ENCODE results near the gene CFAP141.

The CFAP141 gene

DNA sequence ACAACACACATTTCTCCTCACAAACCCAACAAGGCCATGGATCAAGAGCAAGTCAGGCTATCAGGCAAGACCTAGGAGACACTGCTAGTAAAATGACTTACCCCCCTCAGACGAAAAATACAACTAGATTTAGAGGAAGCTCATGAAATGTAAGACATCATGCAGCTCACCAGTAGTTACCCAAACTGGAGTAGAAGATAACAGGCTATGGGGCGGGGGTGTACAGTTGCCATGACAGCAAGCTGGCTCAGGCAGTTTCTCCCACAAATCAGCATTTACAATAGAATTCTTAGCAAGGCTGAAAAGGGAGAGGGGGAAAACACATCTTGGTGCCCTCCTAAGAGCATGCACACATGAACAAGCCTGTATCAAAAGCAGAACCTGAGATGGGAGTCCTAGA, 28.1 kb downstream of the CFAP141 start:
- Histone ChIP-seq H3K4me1 (peaks cover 5% of the 10 kb centered on the region), H3K36me3 (ENCODE audit: control insufficient read depth, insufficient read depth, low read length) (no peaks in the 10 kb centered on the region), H3K4me2 (ENCODE audit: low read length) (no peak overlapping the region), H3K9ac (no peak overlapping the region), H2AFZ (no peak overlapping the region), H3K9me3 (ENCODE audit: control insufficient read depth, low read length) (no peaks in the 10 kb centered on the region), H3K27ac (no peak overlapping the region), H3K4me3 (ENCODE audit: low read depth, low read length) (no peak overlapping the region), H3K79me2 (peaks cover 18% of the 10 kb centered on the region), H3K27me3 (ENCODE audit: control insufficient read depth, insufficient read depth, low read length) (no peaks in the 10 kb centered on the region)
- TF ChIP-seq, protein P1, sequence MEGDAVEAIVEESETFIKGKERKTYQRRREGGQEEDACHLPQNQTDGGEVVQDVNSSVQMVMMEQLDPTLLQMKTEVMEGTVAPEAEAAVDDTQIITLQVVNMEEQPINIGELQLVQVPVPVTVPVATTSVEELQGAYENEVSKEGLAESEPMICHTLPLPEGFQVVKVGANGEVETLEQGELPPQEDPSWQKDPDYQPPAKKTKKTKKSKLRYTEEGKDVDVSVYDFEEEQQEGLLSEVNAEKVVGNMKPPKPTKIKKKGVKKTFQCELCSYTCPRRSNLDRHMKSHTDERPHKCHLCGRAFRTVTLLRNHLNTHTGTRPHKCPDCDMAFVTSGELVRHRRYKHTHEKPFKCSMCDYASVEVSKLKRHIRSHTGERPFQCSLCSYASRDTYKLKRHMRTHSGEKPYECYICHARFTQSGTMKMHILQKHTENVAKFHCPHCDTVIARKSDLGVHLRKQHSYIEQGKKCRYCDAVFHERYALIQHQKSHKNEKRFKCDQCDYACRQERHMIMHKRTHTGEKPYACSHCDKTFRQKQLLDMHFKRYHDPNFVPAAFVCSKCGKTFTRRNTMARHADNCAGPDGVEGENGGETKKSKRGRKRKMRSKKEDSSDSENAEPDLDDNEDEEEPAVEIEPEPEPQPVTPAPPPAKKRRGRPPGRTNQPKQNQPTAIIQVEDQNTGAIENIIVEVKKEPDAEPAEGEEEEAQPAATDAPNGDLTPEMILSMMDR (IDR thresholded peaks at IDR 0.05): no peak

DNA sequence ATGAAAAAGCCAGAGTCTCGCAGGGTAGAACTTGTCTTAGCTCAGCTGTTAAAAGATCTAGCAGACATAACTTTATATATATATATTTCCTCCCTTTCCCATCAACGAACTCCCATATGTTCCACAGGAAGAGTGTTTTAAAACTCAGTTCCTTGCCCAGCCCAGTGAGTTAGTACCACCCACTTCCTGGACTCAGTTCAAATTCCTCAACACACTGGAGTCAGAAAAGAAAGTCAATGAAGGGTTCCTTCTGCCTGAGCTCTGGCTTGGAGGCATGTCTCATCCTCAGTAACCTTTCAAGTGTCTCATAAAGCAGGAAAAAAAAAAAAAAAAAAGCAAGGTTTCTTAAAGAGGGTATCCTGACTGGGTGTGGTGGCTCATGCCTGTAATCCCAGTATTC, 29.8 kb downstream of the CFAP141 start:
- Histone ChIP-seq H3K79me2 (peaks cover 12% of the 10 kb centered on the region), H3K36me3 (ENCODE audit: control insufficient read depth, insufficient read depth, low read length) (no peaks in the 10 kb centered on the region), H3K9me3 (ENCODE audit: control insufficient read depth, low read length) (no peaks in the 10 kb centered on the region), H3K4me2 (ENCODE audit: low read length) (no peak overlapping the region), H3K4me3 (ENCODE audit: low read depth, low read length) (no peak overlapping the region), H3K4me1 (peaks cover 5% of the 10 kb centered on the region), H2AFZ (no peak overlapping the region), H3K27ac (no peak overlapping the region), H3K9ac (no peak overlapping the region), H3K27me3 (ENCODE audit: control insufficient read depth, insufficient read depth, low read length) (no peaks in the 10 kb centered on the region)
- TF ChIP-seq, protein P1 (IDR thresholded peaks at IDR 0.05): no peak

DNA sequence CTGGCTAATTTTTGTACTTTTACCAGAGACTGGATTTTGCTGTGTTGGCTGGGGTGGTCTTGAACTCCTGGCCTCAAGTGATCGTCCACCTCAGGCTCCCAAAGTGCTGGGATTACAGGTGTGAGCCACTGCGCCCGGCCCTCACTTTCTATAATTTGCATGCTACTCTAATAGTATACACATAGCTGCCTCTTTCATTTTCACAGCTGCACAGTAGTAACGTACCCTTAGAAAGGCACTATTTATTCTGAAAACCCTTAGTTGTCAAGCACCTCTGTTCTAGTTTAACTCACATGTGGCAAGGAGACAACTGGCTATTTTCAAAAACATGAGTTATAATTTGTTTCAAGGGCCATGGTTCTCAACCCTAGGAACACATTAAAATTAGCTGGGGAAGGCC, 31.5 kb downstream of the CFAP141 start:
- Histone ChIP-seq H3K4me2 (ENCODE audit: low read length) (no peak overlapping the region), H3K9ac (no peak overlapping the region), H3K27me3 (ENCODE audit: control insufficient read depth, insufficient read depth, low read length) (no peaks in the 10 kb centered on the region), H3K9me3 (ENCODE audit: control insufficient read depth, low read length) (no peaks in the 10 kb centered on the region), H2AFZ (no peak overlapping the region), H3K27ac (no peak overlapping the region), H3K4me1 (peaks cover 5% of the 10 kb centered on the region), H3K36me3 (ENCODE audit: control insufficient read depth, insufficient read depth, low read length) (no peaks in the 10 kb centered on the region), H3K4me3 (ENCODE audit: low read depth, low read length) (no peak overlapping the region), H3K79me2 (peaks cover 5% of the 10 kb centered on the region)
- TF ChIP-seq, protein P1 (IDR thresholded peaks at IDR 0.05): no peak

DNA sequence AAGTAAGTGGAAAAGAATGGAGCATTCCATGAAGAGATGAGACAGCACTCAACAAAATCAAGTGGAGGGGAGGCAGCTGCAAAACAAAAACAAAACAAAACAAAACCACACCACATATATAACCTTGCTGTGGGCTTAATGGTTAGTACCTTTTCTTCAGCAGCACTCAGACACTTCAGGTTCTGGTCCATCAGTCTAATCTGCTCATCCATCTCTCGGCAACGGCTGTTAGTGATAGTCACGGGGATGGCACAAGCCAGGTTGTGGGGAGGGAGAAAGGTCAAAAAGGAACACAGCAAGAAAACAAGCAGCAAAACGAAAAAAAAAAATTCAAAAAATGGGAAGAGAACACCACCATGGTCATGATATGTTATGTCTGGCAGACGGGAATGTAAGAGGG, 34.3 kb downstream of the CFAP141 start:
- H3K27ac ChIP-seq: no peak overlapping the region
- H3K9ac ChIP-seq: no peak overlapping the region
- no peak overlapping the region for H3K4me2 ChIP-seq (ENCODE audit: low read length)
- no peaks in the 10 kb centered on the region for H3K27me3 ChIP-seq (ENCODE audit: control insufficient read depth, insufficient read depth, low read length)
- H3K4me3 ChIP-seq (ENCODE audit: low read depth, low read length): no peak overlapping the region
- H3K79me2 ChIP-seq: no peaks in the 10 kb centered on the region
- no peaks in the 10 kb centered on the region for H3K9me3 ChIP-seq (ENCODE audit: control insufficient read depth, low read length)
- TF ChIP-seq, protein P1 (IDR thresholded peaks at IDR 0.05): no peak
- no peak overlapping the region for H2AFZ ChIP-seq
- no peaks in the 10 kb centered on the region for H3K4me1 ChIP-seq
- no peaks in the 10 kb centered on the region for H3K36me3 ChIP-seq (ENCODE audit: control insufficient read depth, insufficient read depth, low read length)

DNA sequence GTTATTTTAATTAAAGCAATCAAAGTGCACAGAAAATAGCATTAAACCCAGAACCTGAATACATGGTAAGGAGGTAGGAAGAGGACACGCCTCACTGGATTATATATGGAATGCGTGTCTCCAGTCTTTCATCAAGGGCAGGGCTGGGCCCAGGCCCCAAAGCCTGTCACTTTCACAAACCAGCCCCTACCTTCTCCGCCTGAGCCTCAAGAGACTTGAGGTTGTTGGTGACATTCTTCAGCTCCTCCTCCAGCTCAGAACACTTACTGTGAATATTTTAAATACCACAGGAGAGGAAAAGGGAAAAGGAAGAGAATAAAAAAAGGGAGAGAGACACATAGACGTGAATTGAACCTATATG, 34.9 kb downstream of the CFAP141 start:
- Histone ChIP-seq H3K79me2 (no peaks in the 10 kb centered on the region), H3K27me3 (ENCODE audit: control insufficient read depth, insufficient read depth, low read length) (no peaks in the 10 kb centered on the region), H3K9me3 (ENCODE audit: control insufficient read depth, low read length) (no peaks in the 10 kb centered on the region), H2AFZ (no peak overlapping the region), H3K4me2 (ENCODE audit: low read length) (no peak overlapping the region), H3K36me3 (ENCODE audit: control insufficient read depth, insufficient read depth, low read length) (no peaks in the 10 kb centered on the region), H3K9ac (no peak overlapping the region), H3K27ac (no peak overlapping the region), H3K4me3 (ENCODE audit: low read depth, low read length) (no peak overlapping the region), H3K4me1 (no peaks in the 10 kb centered on the region)
- TF ChIP-seq, protein P1 (IDR thresholded peaks at IDR 0.05): no peak

Data from parathyroid adenoma (tissue), 2 donors.